Mucosa of gallbladder (tissue), 1 donor: ENCODE results near the gene TP53. TPM values are rescaled to one million over a fixed set of nuclear protein-coding genes. Genes with fewer than 3 reads are reported as not detected.
A peak's percentile ranks its signal among the peaks of the same experiment; 100 is the strongest.
"Not testable (repeated sequence)": the region's sequence is repeated elsewhere in the genome, so short reads cannot be mapped to it uniquely, and the experiment has no call there.

Experiments used
- DNase-seq: peaks from one replicate; pipeline ENCODE4 v3.0.0-alpha.2; 2020; ENCODE audit warnings: low spot score
- total RNA-seq: library from RNA; stranded (reverse); gene quantifications from one replicate; pipeline ENCODE4 v1.2.1, GENCODE V29; 2021
- donor health status: DM: no; HTN: no; CAD: no.

TP53 gene
- total RNA-seq, 1 donor from 2014 or later, result 48.7 TPM

DNA sequence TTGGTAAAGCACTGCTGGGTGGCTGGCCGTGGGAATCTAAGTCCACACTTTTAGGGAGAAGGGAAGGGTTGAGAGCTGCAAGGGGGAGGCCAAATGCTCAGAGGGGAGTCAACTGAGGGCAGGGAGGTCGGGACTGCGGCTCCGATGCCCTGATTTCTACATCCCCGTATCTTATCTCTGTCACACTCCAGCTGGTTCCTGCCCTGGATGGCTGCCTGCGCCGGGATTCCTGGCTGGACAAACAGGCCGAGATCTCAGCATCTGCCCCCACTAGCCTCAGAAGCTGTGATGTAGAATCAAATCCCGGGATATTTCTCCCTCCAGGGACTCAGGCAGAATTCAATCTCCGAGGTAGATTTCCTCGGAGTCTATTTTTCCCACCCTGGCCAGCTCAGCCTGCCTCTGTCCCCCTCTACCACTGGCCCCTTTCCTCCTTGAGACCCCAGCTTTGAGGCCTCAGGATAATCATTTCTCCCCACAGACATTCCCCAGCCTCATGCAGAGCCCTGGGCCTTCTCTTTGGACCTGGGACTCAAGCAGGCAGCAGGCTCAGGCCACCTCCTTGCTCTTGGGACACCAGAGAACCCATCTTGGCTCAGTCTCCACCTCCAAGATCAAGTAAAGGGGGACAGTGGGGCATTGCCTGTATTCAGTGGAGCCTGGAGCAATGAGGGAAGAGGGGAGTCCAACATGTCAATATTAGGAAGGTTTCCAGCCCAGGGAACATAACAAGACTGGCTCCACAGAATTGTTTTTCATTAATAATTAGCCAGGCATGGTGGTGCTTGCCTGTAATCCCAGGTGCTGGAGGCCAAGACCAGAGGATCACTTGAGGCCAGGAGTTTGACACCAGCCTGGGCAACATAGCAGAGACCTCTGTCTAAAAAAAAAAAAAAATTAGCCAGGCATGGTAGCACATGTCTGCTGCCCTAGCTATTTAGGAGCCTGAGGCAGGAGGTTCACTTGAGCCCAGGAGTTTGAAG, 55.6 kb downstream of the TP53 start:
- no peak for DNase-seq

DNA sequence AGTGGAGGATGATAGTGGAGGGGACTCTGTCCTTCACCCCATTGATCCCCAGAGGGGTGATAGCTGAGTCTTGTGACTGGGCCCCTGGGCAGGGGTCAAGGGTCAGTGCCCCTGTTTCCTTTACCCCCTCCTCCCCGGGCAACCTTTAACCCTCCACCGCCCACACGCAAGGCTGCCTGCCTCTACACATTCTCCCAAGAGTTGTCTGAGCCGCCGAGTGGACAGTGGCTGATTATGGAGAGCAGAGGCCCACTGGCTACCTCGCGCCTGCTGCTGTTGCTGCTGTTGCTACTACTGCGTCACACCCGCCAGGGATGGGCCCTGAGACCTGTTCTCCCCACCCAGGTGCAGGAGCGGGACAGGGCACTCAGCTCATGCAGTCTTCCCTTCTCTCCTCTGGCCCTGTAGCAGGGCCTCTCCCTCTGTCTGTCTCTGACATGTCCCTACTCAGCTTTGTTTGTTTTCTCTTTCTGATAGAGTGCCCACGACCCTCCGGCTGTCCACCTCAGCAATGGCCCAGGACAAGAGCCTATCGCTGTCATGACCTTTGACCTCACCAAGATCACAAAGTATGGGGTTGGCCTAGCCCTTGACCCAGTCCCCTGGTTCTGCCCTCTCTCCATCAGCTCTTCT, 57.2 kb downstream of the TP53 start, which contains the start of gene SHBG:
Gene SHBG (plus strand): TSS at position 197 of the 633 bp plus-strand sequence. CDS start 38 bp downstream, at position 235.
- DNase-seq, result no peak

DNA sequence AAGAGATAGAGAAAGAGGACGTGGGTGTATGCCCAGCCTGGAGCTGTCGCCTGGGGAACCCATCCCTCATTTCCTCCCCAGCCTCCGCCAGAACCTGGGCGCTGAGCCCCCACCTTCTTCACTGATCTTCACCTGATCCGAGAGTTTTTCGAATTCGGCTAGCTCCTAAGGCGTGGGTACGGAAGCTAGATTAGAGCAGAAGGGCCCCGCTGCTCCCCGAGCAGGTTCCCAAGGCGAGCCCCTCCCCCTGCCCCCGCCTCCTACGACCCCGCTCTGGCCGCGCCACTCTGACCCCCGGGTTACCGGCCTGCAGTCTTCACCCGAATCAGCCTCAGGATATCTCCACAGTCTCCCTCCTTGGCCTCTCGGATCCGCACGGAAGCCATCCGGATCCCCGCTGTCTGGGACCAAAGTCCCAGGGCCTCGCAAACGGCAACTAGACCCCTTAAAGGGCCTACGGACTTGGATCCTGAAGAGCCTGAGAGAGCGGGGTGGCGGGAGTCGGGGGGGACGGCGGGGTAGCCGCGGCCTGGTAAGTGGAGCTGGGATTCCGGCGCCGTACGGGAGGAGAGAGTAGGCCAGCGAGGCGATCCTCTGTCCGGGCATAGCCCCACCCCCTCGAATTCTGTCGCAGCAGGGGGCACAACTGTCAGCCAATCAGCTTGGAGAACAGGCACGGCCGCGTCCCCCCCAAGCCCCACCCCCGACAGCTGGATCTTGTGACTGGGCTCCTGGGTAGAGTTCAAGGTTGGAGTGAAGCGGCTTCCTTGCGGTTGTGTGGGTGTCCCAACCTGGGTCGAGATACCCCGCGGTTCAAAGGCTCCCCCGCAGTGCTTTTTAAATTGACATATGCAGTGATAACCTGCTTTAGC, 59.8 kb downstream of the TP53 start, which contains the start of gene SAT2:
Gene SAT2 (minus strand): TSS at position 572 of the 872 bp plus-strand sequence. CDS start 186 bp downstream, at position 386.
- peak; percentile 95 for DNase-seq

DNA sequence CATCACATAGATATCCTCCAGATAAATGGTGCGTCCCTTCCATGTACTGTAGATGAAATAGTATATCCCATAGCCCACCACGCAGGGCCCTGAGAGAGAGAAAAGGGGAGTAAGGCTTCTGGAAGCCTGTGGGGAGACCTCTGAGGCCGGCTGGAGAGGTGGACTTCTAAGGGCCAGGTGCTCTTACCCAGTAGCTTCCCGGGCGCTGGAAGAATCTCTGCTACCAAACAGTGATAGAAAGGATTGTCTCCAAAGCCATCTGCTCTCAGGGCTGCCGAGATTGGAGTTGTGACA, 60.4 kb downstream of the TP53 start:
- no peak for DNase-seq

DNA sequence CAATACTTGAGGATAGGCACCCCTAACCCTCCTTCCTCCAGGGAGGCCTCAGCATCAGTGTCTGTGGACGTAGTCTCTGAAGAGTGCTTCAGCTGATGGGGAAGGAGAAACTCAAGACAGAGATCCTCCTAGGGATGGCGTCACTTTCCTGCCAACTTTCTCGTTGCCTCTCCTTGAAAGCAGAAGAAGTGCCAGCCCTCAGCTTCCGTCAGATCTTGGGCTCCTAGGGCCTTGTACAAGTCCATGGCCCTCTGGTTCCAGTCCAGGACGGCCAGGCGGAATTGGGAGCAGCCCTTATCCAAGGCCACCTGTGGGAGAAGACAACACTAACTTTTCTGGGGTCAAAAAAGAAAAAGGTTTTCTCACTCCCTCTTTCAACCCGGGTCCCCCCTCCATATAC, 61.0 kb downstream of the TP53 start:
- no peak for DNase-seq

DNA sequence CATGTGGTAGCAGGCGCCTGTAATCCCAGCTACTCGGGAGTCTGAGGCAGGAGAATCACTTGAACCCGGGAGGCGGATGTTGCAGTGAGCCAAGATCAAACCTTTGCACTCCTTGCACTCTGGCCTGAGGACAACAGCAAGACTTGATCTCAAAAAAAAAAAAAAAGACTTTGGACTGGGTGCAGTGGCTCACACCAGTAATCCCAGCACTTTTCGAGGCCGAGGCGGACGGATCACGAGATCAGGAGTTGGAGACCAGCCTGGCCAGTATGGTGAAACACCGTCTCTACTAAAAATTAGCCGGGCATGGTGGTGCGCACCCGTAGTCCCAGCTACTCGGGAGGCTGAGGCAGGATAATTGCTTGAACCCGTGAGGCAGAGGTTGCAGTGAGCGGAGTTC, 61.5 kb downstream of the TP53 start:
- not testable (repeated sequence) for DNase-seq

DNA sequence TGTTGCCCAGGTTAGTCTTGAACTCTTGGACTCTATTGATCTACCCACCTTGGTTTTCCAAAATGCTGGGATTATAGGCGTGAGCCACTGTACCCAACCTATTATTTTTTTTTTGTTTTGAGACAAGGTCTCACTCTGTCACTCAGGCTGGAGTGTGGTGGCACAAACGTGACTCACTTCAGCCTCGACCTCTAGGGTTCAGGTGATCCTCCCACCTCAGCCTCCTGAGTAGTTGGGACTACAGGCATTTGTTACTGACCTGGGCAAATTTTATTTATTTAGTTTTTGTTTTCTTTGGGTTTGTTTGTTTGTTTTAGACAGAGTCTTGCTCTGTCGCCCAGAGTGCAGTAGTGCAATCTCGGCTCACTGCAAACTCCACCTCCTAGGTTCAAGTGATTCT, 63.6 kb downstream of the TP53 start:
- DNase-seq, result no peak

DNA sequence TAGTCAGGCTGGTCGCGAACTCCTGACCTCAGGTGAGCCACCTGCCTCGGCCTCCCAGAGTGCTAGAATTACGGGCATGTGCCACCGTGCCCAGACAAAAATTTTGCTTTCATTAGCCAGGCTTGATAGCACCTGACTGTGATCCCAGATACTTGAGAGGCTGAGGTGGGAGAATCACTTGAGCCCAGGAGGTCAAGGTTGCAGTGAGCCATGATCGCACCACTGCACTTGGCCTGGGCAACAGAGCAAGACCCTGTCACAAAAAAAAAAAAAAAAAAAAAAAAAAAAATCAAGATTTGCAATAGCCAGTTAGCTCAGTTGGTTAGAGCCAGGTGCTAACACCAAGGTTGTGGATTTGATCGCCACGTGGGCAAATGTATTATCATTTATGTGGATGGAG, 66.5 kb downstream of the TP53 start:
- DNase-seq, result no peak

DNA sequence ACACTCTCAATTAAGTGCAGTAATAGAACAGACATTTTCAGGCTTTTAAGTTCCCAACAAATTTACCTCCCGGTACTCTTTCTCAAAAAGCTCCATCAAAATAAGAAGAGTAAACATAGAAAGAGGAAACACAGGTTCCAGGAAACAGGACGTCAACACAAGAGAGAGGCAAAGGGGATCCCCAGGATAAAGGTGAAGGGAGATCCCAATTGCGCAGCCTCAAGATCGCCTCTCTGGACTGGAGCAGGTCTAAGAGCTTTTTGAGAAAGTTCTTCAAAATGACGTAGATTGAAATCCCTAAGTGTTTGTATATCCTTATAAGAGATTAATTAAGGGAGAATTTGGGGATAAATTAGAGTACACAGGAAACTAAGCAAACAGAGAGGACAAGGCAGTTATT, 68.7 kb downstream of the TP53 start:
- no peak for DNase-seq

Other genes starting within 250 kb of the TP53 start
- 2.7 TPM for gene FGF11, start 248.0 kb downstream of the TP53 start, total RNA-seq
- gene CHRNB1, start 242.4 kb downstream of the TP53 start, total RNA-seq, result 10.0 TPM
- gene ZBTB4, start 207.9 kb downstream of the TP53 start, total RNA-seq, result 82.8 TPM
- gene SLC35G6, start 206.0 kb downstream of the TP53 start, total RNA-seq, result not detected
- 133 TPM for gene POLR2A, start 203.1 kb downstream of the TP53 start, total RNA-seq
- gene TNFSF12, start 138.4 kb downstream of the TP53 start, total RNA-seq, result 81.5 TPM
- gene TNFSF13, start 128.7 kb downstream of the TP53 start, total RNA-seq, result 120 TPM
- 46.6 TPM for gene SENP3, start 125.6 kb downstream of the TP53 start, total RNA-seq
- gene CD68, start 107.9 kb downstream of the TP53 start, total RNA-seq, result 75.3 TPM
- gene MPDU1, start 103.6 kb downstream of the TP53 start, total RNA-seq, result 76.4 TPM
- gene SOX15, start 97.4 kb downstream of the TP53 start, total RNA-seq, result 3.1 TPM
- 39.3 TPM for gene FXR2, start 72.6 kb downstream of the TP53 start, total RNA-seq
- gene SAT2, start 59.7 kb downstream of the TP53 start, total RNA-seq, result 120 TPM
- 0.89 TPM for gene SHBG, start 57.4 kb downstream of the TP53 start, total RNA-seq
- gene ATP1B2, start 36.6 kb downstream of the TP53 start, total RNA-seq, result 7.7 TPM
- gene WRAP53, start 987 bp upstream of the TP53 start, total RNA-seq, result 9.0 TPM
- gene EFNB3, start 17.7 kb upstream of the TP53 start, total RNA-seq, result 1.6 TPM
- gene DNAH2, start 30.3 kb upstream of the TP53 start, total RNA-seq, result 0.95 TPM
- gene KDM6B, start 146.7 kb upstream of the TP53 start, total RNA-seq, result 52.5 TPM
- 5.8 TPM for gene TMEM88, start 167.6 kb upstream of the TP53 start, total RNA-seq
- gene NAA38, start 170.1 kb upstream of the TP53 start, total RNA-seq, result 79.0 TPM
- gene CYB5D1, start 170.5 kb upstream of the TP53 start, total RNA-seq, result 21.9 TPM
- gene CHD3, start 201.3 kb upstream of the TP53 start, total RNA-seq, result 127 TPM
- gene RNF227, start 228.8 kb upstream of the TP53 start, total RNA-seq, result 3.5 TPM
- gene KCNAB3, start 242.4 kb upstream of the TP53 start, total RNA-seq, result 2.5 TPM
- 147 TPM for gene TRAPPC1, start 244.5 kb upstream of the TP53 start, total RNA-seq
- 32.1 TPM for gene CNTROB, start 244.7 kb upstream of the TP53 start, total RNA-seq